Thyroid gland (tissue), 4 donors: ENCODE data around the gene NOX4.
"Not testable (repeated sequence)": the region's sequence is repeated elsewhere in the genome, so short reads cannot be mapped to it uniquely, and the experiment has no call there.

Experiments
- CTCF ChIP-seq, 6 experiments: fragments of 200-600 bp in 3 of 6; fragments of 450-650 bp in 3 of 6; sonication (generic) in 3 of 6; IDR thresholded peaks; one replicate each; pipeline ENCODE4 v1.5.1; 2016 to 2019; ENCODE audit warnings: antibody characterized with exemption in 6 of 6, mild to moderate bottlenecking in 2 of 6, inconsistent platforms in 1 of 6, moderate library complexity in 1 of 6
- POLR2A ChIP-seq, 2 donors: fragments of 450-650 bp; IDR thresholded peaks; one replicate each; pipeline ENCODE4 v1.6.1; 2017; ENCODE audit warnings: antibody characterized with exemption in 2 of 2, mild to moderate bottlenecking in 2 of 2, moderate library complexity in 1 of 2

GRCh38 chr11:89391654-89392053, 99.5 kb downstream of the NOX4 start:
- TF ChIP-seq POLR2A, CTCF (IDR thresholded peaks at IDR 0.05): not testable (repeated sequence)
